Measurements from ENCODE around the gene BIRC6.
"Not testable (repeated sequence)": the region's sequence is repeated elsewhere in the genome, so short reads cannot be mapped to it uniquely, and the experiment has no call there.

Gene BIRC6

DNA sequence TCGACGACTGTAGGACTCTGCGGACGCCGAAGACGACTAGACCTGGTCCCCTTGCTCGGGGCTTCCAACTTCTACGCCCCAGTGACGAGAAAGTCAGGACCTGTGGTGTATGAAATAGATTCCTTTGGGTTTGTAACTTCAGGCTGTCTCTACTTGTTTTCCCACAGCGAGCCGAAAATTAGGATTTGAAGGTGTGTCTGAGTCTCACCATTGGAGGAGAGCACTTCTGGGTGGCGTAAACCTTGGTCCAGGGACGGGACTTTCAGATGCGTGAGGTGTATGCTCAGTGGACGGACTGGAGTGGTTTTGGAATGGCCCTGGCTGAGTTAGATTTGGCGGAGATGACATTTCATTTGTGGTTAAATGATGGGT, 1.3 kb downstream of the BIRC6 start (continued):
- TF ChIP-seq, protein P1, sequence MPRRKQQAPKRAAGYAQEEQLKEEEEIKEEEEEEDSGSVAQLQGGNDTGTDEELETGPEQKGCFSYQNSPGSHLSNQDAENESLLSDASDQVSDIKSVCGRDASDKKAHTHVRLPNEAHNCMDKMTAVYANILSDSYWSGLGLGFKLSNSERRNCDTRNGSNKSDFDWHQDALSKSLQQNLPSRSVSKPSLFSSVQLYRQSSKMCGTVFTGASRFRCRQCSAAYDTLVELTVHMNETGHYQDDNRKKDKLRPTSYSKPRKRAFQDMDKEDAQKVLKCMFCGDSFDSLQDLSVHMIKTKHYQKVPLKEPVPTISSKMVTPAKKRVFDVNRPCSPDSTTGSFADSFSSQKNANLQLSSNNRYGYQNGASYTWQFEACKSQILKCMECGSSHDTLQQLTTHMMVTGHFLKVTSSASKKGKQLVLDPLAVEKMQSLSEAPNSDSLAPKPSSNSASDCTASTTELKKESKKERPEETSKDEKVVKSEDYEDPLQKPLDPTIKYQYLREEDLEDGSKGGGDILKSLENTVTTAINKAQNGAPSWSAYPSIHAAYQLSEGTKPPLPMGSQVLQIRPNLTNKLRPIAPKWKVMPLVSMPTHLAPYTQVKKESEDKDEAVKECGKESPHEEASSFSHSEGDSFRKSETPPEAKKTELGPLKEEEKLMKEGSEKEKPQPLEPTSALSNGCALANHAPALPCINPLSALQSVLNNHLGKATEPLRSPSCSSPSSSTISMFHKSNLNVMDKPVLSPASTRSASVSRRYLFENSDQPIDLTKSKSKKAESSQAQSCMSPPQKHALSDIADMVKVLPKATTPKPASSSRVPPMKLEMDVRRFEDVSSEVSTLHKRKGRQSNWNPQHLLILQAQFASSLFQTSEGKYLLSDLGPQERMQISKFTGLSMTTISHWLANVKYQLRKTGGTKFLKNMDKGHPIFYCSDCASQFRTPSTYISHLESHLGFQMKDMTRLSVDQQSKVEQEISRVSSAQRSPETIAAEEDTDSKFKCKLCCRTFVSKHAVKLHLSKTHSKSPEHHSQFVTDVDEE (CRISPR knock-in tag; IDR thresholded peaks at IDR 0.05), result no peak
- TF ChIP-seq ESRRG (CRISPR knock-in tag; IDR thresholded peaks at IDR 0.05) (no peak), ISL1 (CRISPR knock-in tag; IDR thresholded peaks at IDR 0.05) (no peak), SNAI2 (CRISPR knock-in tag; IDR thresholded peaks at IDR 0.05) (no peak)
- TF ChIP-seq, protein P2, sequence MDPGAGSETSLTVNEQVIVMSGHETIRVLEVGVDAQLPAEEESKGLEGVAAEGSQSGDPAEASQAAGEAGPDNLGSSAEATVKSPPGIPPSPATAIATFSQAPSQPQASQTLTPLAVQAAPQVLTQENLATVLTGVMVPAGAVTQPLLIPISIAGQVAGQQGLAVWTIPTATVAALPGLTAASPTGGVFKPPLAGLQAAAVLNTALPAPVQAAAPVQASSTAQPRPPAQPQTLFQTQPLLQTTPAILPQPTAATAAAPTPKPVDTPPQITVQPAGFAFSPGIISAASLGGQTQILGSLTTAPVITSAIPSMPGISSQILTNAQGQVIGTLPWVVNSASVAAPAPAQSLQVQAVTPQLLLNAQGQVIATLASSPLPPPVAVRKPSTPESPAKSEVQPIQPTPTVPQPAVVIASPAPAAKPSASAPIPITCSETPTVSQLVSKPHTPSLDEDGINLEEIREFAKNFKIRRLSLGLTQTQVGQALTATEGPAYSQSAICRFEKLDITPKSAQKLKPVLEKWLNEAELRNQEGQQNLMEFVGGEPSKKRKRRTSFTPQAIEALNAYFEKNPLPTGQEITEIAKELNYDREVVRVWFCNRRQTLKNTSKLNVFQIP (CRISPR knock-in tag; IDR thresholded peaks at IDR 0.05; ENCODE audit: borderline replicate concordance, low read depth), result no peak

DNA sequence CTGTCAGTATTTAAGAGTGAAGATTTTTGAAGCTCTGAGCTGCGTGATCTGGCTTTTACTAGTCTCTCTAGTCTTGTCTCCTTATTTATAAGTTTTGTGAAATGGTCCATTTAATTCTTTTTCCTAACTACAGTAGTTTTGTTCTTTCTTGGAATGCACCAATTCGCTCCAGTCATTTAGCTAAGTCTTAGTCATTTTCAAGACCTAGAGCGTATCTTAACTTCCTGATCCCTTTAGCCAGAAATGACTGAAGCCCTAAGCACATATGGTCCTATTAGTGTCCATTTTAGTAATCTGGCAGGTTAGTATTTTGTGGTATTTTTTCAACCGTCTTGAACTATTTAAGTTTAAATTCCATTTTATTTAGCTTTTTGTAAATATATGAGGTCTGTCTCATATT, 3.6 kb downstream of the BIRC6 start:
- ATAC-seq, result no peak
- no peak for TF ChIP-seq TOX (CRISPR knock-in tag; IDR thresholded peaks at IDR 0.05; ENCODE audit: borderline replicate concordance)
- no peak for TF ChIP-seq SNAI2 (CRISPR knock-in tag; IDR thresholded peaks at IDR 0.05)
- TF ChIP-seq, protein P3, sequence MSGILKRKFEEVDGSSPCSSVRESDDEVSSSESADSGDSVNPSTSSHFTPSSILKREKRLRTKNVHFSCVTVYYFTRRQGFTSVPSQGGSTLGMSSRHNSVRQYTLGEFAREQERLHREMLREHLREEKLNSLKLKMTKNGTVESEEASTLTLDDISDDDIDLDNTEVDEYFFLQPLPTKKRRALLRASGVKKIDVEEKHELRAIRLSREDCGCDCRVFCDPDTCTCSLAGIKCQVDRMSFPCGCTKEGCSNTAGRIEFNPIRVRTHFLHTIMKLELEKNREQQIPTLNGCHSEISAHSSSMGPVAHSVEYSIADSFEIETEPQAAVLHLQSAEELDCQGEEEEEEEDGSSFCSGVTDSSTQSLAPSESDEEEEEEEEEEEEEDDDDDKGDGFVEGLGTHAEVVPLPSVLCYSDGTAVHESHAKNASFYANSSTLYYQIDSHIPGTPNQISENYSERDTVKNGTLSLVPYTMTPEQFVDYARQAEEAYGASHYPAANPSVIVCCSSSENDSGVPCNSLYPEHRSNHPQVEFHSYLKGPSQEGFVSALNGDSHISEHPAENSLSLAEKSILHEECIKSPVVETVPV (CRISPR knock-in tag; IDR thresholded peaks at IDR 0.05), result no peak
- TF ChIP-seq OSR1 (CRISPR knock-in tag; IDR thresholded peaks at IDR 0.05), result no peak
- TF ChIP-seq TCF4 (CRISPR knock-in tag; IDR thresholded peaks at IDR 0.05; ENCODE audit: borderline replicate concordance), result no peak
- TF ChIP-seq CSDC2 (CRISPR knock-in tag; IDR thresholded peaks at IDR 0.05), result no peak
- TF ChIP-seq GLIS3 (CRISPR knock-in tag; IDR thresholded peaks at IDR 0.05), result no peak
- TF ChIP-seq ZNF70 (CRISPR knock-in tag; IDR thresholded peaks at IDR 0.05), result no peak
- no peak for TF ChIP-seq ESRRG (CRISPR knock-in tag; IDR thresholded peaks at IDR 0.05)
- no peak for TF ChIP-seq ZC3H10 (CRISPR knock-in tag; IDR thresholded peaks at IDR 0.05)
- TF ChIP-seq, protein P2 (CRISPR knock-in tag; IDR thresholded peaks at IDR 0.05; ENCODE audit: borderline replicate concordance, low read depth), result no peak
- no peak for TF ChIP-seq RARB (CRISPR knock-in tag; IDR thresholded peaks at IDR 0.05)
- TF ChIP-seq BACH2 (CRISPR knock-in tag; IDR thresholded peaks at IDR 0.05; ENCODE audit: borderline replicate concordance), result no peak
- no peak for TF ChIP-seq ISL1 (CRISPR knock-in tag; IDR thresholded peaks at IDR 0.05)
- no peak for TF ChIP-seq PPARA (CRISPR knock-in tag; IDR thresholded peaks at IDR 0.05; ENCODE audit: borderline replicate concordance)
- TF ChIP-seq ARNTL (CRISPR knock-in tag; IDR thresholded peaks at IDR 0.05; ENCODE audit: borderline replicate concordance, low read depth), result no peak
- TF ChIP-seq ZFP30 (CRISPR knock-in tag; IDR thresholded peaks at IDR 0.05), result no peak
- TF ChIP-seq ZNF8 (CRISPR knock-in tag; IDR thresholded peaks at IDR 0.05), result no peak

DNA sequence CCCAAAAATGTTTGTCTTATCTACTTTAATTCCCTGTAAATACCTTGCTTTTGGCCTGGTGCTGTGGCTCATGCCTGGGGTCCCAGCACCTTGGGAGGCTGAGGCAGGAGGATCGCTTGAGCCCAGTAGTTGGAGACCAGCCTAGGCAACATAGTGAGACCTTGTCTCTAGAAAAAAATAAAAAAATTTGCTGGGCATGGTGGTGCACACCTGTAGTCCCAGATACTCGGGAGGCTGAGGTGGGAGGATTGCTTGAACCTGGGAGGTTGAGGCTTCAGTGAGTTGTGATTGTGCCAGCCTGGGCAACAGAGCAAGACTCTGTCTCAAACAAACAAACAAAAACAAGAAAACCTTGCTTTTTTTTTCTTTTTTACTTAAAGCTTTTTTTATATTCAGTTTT, 6.2 kb downstream of the BIRC6 start:
- not testable (repeated sequence) for ATAC-seq

DNA sequence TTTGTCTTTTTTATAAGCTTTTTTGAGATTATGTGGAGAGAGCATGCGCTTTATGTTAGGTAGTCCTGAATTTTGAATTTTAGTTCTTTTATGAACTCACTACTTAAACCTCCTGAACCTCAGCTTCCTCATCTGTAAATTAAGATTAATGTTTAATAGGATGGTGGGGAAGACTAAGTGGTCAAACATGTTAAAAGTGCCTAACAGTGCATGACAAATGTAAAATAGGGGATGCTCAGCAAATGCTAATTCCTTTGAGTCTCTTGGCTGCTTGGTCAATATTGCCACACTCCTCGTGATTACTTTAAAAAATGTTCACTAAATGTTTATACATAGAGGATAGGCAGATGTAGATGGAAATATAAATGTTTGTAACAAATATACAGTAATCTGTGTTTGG, 6.8 kb downstream of the BIRC6 start:
- no peak for TF ChIP-seq ZFP30 (CRISPR knock-in tag; IDR thresholded peaks at IDR 0.05)
- no peak for TF ChIP-seq RARB (CRISPR knock-in tag; IDR thresholded peaks at IDR 0.05)
- TF ChIP-seq ARNTL (CRISPR knock-in tag; IDR thresholded peaks at IDR 0.05; ENCODE audit: borderline replicate concordance, low read depth), result no peak
- TF ChIP-seq ZNF70 (CRISPR knock-in tag; IDR thresholded peaks at IDR 0.05), result no peak
- TF ChIP-seq, protein P4, sequence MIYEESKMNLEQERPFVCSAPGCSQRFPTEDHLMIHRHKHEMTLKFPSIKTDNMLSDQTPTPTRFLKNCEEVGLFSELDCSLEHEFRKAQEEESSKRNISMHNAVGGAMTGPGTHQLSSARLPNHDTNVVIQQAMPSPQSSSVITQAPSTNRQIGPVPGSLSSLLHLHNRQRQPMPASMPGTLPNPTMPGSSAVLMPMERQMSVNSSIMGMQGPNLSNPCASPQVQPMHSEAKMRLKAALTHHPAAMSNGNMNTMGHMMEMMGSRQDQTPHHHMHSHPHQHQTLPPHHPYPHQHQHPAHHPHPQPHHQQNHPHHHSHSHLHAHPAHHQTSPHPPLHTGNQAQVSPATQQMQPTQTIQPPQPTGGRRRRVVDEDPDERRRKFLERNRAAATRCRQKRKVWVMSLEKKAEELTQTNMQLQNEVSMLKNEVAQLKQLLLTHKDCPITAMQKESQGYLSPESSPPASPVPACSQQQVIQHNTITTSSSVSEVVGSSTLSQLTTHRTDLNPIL (CRISPR knock-in tag; IDR thresholded peaks at IDR 0.05; ENCODE audit: low read depth), result no peak
- no peak for TF ChIP-seq ZNF565 (CRISPR knock-in tag; conservative IDR thresholded peaks at IDR 0.05; ENCODE audit: low read depth)
- no peak for TF ChIP-seq ISL1 (CRISPR knock-in tag; IDR thresholded peaks at IDR 0.05)
- no peak for TF ChIP-seq TOX (CRISPR knock-in tag; IDR thresholded peaks at IDR 0.05; ENCODE audit: borderline replicate concordance)
- TF ChIP-seq, protein P1 (CRISPR knock-in tag; IDR thresholded peaks at IDR 0.05), result no peak
- TF ChIP-seq CSDC2 (CRISPR knock-in tag; IDR thresholded peaks at IDR 0.05), result no peak
- TF ChIP-seq PPARA (CRISPR knock-in tag; IDR thresholded peaks at IDR 0.05; ENCODE audit: borderline replicate concordance), result no peak
- no peak for TF ChIP-seq BACH2 (CRISPR knock-in tag; IDR thresholded peaks at IDR 0.05; ENCODE audit: borderline replicate concordance)
- no peak for TF ChIP-seq SNAI2 (CRISPR knock-in tag; IDR thresholded peaks at IDR 0.05)
- ATAC-seq, result no peak

DNA sequence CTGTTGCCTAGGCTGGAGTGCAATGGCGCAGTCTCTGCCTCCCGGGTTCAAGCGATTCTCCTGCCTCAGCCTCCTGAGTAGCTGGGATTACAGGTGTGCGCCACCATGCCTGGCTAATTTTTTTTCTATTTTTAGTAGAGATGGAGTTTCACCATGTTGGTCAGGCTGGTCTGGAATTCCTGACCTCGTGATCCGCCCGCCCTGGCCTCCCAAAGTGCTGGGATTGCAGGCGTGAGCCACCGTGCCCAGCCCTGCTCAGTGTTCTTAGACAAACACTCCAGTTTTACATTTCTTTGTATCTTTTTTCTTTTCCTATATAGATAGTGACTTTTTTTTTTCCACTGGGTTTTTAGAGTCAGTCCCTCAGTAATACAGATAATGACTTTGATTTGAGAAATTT, 7.5 kb downstream of the BIRC6 start:
- not testable (repeated sequence) for ATAC-seq

DNA sequence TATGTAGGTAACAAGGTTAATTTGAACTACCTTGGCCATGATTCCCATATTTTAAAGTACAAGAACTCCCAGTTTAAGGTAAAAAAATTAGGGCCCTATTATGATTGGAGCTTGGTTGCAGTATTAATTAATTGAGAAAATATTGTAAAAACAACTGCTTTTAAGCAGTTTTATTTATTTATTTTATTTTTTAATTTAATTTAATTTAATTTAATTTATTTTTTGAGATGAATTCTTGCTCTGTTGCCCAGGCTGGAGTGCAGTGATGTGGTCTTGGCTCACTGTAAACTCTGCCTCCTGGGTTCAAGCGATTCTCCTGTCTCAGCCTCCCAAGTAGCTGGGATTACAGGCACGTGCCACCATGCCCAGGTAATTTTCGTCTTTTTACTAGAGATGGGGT, 8.9 kb downstream of the BIRC6 start:
- ATAC-seq, result not testable (repeated sequence)

Measured in SK-N-SH treated with all-trans-retinoic acid at 6 μM for 48 hours (cell line).